ENCODE data around the gene CHCHD6. TPM values are rescaled to one million over a fixed set of nuclear protein-coding genes. Genes with fewer than 3 reads are reported as not detected.

Gene CHCHD6
- total RNA-seq, 1 experiment from 2014 or later, result 40.9 TPM

GRCh38 chr3:126714276-126714900 is 10.3 kb downstream of the CHCHD6 start:
- Mint-ChIP-seq H3K27ac (no peak overlapping the region), H3K36me3 (no peaks in the 10 kb centered on the region), H3K4me3 (no peak overlapping the region), H3K4me1 (peaks cover 16% of the 10 kb centered on the region), H3K27me3 (ENCODE audit: low read depth) (no peaks in the 10 kb centered on the region), H3K9me3 (no peaks in the 10 kb centered on the region)
- 0 out of 2 replicates have a peak, but pooled peaks have one; percentile 16 for TF ChIP-seq ZNF121 (CRISPR knock-in tag; IDR thresholded peaks at IDR 0.05)
- no peak for TF ChIP-seq ZNF281 (CRISPR knock-in tag; IDR thresholded peaks at IDR 0.05)
- CTCF ChIA-PET, result interaction anchor here (0.6 kb wide), 1 partner anchor 271 kb away, joined by 4 read pairs; no protein-coding TSS in a partner anchor
- ATAC-seq (no peak; the same call in 1 of the 2 replicates), DNase-seq (ENCODE audit: low spot score) (no peak)
- POLR2A ChIA-PET, result no interaction called here

- ChIA-PET POLR2A (no interaction called here), CTCF (interaction anchor here (1.1 kb wide), 1 partner anchor 35 kb away, joined by 3 read pairs; no protein-coding TSS in a partner anchor)
- no peaks in the 10 kb centered on the region for H3K36me3 Mint-ChIP-seq
- H3K4me1 Mint-ChIP-seq, result peaks cover 16% of the 10 kb centered on the region
- H3K27ac Mint-ChIP-seq, result no peak overlapping the region
- no peaks in the 10 kb centered on the region for H3K27me3 Mint-ChIP-seq (ENCODE audit: low read depth)
- no peak overlapping the region for H3K4me3 Mint-ChIP-seq
- DNase-seq (ENCODE audit: low spot score) (no peak), ATAC-seq (peak; percentile 66)
- no peaks in the 10 kb centered on the region for H3K9me3 Mint-ChIP-seq
- TF ChIP-seq NFATC4 (CRISPR knock-in tag; IDR thresholded peaks at IDR 0.05) (no peak), TEAD4 (CRISPR knock-in tag; IDR thresholded peaks at IDR 0.05) (no peak), ZNF416 (CRISPR knock-in tag; IDR thresholded peaks at IDR 0.05) (no peak), KAT7 (CRISPR knock-in tag; IDR thresholded peaks at IDR 0.05; ENCODE audit: borderline replicate concordance) (no peak), ETV6 (CRISPR knock-in tag; IDR thresholded peaks at IDR 0.05) (no peak), FOXJ3 (CRISPR knock-in tag; IDR thresholded peaks at IDR 0.05; ENCODE audit: borderline replicate concordance) (no peak), RORB (CRISPR knock-in tag; IDR thresholded peaks at IDR 0.05) (no peak), ZNF396 (CRISPR knock-in tag; IDR thresholded peaks at IDR 0.05; ENCODE audit: borderline replicate concordance) (no peak), CBFB (CRISPR knock-in tag; IDR thresholded peaks at IDR 0.05; ENCODE audit: low read depth) (no peak), ATF2 (CRISPR knock-in tag; IDR thresholded peaks at IDR 0.05; ENCODE audit: borderline replicate concordance, low read depth) (no peak), CDX4 (CRISPR knock-in tag; IDR thresholded peaks at IDR 0.05; ENCODE audit: borderline replicate concordance) (no peak), IRF1 (CRISPR knock-in tag; IDR thresholded peaks at IDR 0.05) (no peak), MAX (CRISPR knock-in tag; IDR thresholded peaks at IDR 0.05) (no peak), GABPB1 (CRISPR knock-in tag; IDR thresholded peaks at IDR 0.05) (no peak), USF1 (CRISPR knock-in tag; IDR thresholded peaks at IDR 0.05) (no peak), ATF1 (CRISPR knock-in tag; IDR thresholded peaks at IDR 0.05) (no peak), E2F4 (CRISPR knock-in tag; IDR thresholded peaks at IDR 0.05; ENCODE audit: borderline replicate concordance, low read depth) (no peak), GTF2I (CRISPR knock-in tag; conservative IDR thresholded peaks at IDR 0.05) (no peak), AR (CRISPR knock-in tag; IDR thresholded peaks at IDR 0.05) (no peak)
These were observed 10.9 kb downstream of the CHCHD6 start for GRCh38 chr3:126714921-126715320.

Data from WTC11 (cell line).